GM12874 (cell line): ENCODE data around the gene PATJ.

Experiments used
- TF ChIP-seq, protein P1 (sequence below): IDR thresholded peaks from 2 replicates; pipeline ENCODE4 v1.5.1; 2011; ENCODE audit warnings: low read depth, mild to moderate bottlenecking, control low read depth, low read length, moderate library complexity; ENCODE audit not compliant: insufficient read depth

Gene PATJ

DNA sequence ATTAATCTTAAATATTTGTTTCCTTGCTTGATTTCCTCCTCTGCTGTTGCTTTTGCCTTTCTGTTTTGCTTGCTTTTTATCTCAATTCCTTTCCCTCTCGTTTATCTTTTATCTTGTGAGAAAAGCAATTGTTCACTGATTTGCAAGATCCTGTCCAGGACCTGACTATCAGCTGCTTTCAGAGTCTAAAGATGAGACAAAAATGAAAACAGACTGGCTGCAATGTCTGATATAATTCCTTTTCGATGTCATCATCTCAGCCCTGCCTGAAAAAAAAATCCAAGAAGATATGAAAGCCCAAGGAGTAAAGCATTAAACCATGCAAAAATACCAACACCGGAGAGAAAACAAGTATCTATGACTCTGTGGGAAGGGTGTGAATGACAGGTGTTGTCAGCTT, 225.5 kb downstream of the PATJ start:
- TF ChIP-seq, protein P1, sequence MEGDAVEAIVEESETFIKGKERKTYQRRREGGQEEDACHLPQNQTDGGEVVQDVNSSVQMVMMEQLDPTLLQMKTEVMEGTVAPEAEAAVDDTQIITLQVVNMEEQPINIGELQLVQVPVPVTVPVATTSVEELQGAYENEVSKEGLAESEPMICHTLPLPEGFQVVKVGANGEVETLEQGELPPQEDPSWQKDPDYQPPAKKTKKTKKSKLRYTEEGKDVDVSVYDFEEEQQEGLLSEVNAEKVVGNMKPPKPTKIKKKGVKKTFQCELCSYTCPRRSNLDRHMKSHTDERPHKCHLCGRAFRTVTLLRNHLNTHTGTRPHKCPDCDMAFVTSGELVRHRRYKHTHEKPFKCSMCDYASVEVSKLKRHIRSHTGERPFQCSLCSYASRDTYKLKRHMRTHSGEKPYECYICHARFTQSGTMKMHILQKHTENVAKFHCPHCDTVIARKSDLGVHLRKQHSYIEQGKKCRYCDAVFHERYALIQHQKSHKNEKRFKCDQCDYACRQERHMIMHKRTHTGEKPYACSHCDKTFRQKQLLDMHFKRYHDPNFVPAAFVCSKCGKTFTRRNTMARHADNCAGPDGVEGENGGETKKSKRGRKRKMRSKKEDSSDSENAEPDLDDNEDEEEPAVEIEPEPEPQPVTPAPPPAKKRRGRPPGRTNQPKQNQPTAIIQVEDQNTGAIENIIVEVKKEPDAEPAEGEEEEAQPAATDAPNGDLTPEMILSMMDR = no peak

DNA sequence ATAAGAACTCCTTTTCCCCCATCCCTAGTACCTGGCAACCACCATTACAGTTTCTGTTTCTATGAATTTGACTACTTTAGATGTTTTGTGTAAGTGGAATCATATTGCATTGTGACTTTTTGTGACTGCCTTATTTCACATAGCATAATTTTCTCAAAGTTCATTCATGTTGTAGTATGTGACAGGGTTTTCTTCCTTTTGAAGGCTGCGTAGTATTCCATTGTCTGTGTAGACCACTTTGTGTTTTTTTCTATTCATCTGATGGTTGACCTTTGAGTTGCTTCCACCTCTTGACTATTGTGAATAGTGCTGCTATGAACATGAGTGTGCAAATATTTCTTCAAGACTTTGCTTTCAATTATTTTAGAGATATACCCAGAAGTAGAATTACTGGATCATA, 226.6 kb downstream of the PATJ start:
- TF ChIP-seq, protein P1 = no peak

DNA sequence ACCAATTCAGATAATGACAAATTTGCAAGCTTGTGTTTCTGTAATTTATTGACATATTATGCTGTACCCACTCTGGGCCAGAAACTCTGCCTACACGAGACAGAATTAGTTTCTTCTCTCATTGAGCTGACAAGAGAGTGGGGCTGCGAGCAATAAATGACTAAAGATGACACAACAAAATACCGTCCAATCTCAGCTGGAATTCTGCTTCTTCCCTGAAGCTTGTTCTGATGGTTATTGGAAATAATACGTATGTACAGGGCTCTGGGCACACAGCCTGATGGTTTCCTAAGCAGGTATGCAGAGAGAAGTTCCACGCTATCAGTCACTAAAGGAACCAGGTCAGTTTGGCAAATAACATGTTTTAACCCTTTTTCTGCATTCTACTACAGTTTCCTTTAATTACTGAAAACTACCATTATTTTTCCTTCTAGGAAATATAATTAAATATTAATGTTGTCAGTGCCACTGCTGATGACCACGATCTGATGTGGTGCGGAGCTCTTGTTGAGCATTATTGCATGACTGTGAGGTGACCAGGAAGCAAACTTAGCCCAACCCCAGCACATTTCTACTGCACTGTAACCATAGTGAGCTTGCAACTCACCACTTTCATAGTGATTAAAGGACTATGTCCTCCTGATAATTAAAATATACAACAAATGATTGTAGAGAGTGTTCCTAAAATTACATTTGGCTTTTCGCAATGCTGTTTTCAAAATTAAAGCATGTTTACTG, 231.0 kb downstream of the PATJ start:
- TF ChIP-seq, protein P1 = no peak

DNA sequence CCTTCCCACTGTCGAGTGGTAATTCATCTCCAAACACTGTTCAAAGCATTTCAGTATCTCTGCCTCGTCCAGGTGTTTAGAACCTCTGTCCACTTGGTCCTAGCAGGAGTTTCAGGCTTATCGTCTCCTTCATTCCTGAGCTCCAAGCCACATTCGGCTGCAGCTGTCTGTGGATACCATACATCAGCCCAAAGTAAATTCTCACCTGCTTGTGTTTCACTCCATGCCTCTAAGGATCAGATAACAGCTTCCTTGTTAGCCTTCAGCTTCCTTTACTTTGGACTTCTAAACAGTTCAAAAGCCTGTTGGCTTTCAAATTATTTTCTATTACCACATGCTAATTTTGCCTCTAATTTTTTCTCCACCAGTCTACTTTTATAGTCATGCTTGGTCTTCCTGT, 233.4 kb downstream of the PATJ start:
- TF ChIP-seq, protein P1 = no peak

DNA sequence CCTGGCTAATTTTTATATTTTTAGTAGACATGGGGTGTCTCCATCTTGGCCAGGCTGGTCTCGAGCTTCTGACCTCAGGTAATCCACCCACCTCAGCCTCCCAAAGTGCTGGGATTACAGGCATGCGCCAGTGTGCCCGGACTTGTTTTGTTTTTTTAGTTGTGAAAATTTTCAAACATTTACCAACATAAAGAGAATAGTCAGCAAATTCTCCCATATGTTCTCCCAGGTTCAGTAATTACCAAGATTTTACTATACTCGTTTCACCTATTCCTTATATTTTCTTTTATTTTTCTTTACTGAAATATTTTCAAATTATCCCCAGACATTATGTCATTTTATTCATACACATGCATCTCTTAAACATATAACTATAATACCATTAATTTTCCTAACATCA, 234.3 kb downstream of the PATJ start:
- TF ChIP-seq, protein P1 = no peak

DNA sequence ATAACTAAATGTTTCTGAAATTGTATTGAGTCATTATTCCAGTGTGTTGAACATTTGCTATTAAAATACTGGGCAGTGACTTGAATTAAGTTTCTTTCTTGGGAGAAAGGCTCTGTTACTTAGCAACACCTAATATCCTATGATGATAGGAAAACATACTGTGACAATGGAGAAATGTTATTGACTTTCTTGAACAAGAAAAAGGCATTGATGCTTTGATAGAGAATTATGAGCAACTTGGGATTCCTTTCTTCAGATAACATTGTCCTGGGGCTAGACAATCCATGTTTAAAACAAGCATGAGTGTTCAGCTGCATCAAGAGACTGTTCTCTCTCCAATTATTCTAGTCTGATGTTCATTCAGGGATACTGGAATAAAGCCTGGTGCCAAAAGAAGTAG, 236.5 kb downstream of the PATJ start:
- TF ChIP-seq, protein P1 = no peak

DNA sequence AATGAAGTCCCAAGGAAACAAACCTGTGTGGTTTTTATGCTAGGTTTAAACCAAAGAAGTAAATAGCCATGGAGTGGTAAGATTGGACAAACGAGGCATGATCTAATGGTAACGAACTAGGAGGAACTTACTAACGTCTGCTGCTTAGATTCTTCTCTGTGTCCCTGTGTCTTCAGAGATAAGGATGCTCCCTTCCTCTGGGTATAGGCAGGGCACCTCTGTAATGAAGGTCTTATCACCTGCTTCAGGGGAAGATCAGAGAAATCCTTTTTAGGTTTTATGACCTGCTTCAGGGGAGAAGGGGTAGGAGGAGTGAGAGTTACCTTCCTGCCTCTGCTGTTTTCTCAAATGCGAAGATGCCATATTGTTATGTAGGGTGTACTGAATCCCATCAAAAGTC, 237.4 kb downstream of the PATJ start:
- TF ChIP-seq, protein P1 = no peak

DNA sequence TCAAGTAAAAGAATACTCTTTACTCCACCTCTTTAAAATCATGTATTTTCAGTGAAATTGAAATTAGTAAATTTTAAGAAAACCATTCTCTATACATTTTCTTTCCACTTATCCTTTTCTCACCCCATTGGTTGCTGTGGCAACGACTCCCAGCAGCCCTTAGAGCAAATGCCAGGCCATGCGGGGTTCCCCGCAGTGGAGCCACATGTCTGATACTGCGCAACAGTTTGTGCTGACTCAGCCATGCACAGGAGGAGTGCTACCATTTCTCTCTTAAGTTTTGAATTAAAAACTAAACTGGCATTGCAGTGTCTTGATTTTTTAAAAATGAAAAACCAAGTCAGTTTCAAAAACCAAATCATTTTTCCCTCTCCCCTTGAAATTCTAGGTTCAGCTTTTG, 238.3 kb downstream of the PATJ start:
- TF ChIP-seq, protein P1 = no peak
